ENCODE results near the gene TMPRSS11B.
"Not testable (repeated sequence)": the region's sequence is repeated elsewhere in the genome, so short reads cannot be mapped to it uniquely, and the experiment has no call there.

Gene TMPRSS11B

DNA sequence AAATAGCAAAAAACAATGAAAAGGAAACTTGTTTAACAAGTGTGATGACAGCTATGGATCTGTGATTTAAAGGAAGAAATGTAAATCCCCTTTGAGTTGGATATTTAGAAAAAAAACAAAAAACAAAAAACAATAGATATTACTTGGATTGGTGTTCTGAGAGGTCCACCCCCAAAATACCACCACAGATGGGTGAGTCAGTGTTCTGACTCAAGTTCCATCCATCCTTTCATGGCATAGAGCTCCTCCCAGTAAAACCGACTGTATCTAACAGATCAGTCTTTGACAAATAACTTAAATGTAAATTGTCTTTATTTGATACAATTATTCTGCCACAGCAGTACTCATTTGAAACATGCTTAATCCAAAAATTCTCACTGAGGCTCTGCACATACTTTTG lies 27.4 kb downstream of the TMPRSS11B start:
- peak; percentile 0 for DNase-seq (ENCODE audit: low read depth)

DNA sequence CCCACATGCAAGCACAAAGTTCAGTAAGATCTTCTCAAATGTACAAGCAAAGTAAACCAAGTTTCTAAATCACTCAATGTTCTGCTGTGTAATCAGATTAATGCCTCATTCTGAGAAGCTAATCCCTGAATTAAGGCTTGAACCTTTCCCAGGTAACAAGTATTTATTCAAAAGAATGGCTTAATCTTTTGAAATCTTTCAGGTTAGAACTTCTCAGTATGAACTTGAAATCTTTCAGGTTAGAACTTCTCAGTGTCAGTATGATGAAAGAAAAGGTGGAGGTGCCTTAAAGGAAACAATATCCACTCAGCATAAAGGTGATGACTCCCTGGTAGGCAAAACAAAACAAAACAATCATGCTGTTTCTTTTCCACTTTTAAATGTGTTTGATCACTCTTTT lies 29.0 kb downstream of the TMPRSS11B start:
- DNase-seq (ENCODE audit: low read depth): no peak

DNA sequence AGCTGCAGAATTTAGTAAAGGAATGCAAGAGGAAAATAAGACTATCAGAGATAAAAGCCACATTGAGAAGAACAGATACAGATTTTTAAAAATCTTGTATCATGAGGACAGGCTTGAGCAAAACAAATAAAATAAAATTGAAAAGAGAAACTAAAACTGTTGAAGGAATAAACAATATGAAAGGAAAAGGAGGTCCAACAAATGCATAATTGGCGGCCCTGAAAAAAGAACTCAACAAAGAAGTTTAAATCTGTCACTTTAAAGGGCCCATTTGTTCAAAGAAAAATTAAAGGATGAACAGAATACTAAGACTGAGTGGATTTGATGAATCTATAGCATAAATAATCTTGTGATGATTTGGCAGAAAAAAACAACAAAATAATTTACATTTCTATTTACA lies 36.5 kb downstream of the TMPRSS11B start:
- DNase-seq (ENCODE audit: low read depth): peak; percentile 2

DNA sequence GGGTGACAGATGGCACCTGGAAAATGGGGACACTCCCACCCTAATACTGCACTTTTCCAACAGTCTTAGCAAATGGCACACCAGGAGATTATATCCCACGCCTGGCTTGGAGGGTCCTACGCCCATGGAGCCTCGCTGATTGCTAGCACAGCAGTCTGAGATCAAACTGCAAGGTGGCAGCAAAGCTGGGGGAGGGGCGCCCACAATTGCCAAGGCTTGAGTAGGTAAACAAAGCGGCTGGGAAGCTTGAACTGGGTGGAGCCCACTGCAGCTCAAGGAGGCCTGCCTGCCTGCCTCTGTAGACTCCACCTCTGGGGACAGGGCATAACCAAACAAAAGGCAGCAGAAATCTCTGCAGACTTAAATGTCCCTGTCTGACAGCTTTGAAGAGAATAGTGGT lies 51.2 kb downstream of the TMPRSS11B start:
- not testable (repeated sequence) for DNase-seq (ENCODE audit: low read depth)

DNA sequence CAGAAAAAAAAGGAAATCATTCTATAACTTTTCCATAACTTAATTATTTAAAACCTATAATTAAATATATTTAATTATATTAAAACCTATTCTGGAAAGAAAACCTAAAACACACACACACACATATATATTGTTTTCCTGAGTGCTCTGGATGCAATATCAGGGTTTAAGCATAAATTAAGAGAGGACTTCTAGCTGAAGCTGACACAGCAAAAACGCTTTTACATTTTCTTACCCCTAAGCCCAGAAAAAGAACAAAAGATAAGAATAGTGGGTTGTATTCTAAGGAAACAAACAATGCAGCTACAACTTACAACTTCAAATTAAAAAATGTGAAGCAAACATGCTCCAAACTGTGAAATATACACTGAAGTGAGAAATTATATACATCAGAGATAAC lies 52.3 kb downstream of the TMPRSS11B start:
- no peak for DNase-seq (ENCODE audit: low read depth)

DNA sequence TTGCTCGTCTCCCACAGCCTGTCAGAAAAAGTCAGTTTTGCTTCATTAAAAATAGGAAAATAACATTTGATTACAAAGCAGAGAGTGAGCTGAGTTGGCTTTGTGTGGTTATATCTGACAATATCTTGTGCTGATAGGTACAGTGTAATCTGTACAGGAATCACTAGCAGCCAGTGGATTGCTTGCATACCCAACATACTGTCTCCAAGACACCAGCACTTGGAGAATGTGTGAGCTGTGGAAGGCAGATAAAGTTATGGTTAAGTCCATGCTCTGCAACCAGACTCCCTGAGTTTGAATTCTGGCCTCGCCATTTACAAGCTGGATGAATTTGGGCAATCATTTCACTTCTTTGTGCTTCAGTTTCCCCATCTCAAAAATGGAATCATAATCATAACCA lies 58.3 kb downstream of the TMPRSS11B start:
- no peak for DNase-seq (ENCODE audit: low read depth)

DNA sequence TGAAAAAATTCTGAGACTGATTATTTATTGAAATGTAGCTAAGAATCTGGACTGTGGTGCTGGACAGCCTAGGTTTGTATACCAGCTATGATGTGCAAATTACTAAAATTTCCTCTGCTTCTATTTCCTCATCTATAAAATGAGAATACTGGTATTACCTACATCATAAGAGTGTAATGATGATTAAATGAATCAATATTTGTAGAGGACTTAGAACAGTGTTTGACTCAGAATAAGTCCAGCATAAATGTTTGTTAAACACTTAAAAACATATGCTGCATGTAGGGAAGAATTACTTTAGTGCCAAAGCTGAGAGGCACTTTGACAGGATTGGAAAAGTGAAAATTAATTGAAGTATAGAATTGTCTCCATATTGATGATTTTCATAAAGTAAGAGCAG lies 60.6 kb downstream of the TMPRSS11B start:
- DNase-seq (ENCODE audit: low read depth): no peak

DNA sequence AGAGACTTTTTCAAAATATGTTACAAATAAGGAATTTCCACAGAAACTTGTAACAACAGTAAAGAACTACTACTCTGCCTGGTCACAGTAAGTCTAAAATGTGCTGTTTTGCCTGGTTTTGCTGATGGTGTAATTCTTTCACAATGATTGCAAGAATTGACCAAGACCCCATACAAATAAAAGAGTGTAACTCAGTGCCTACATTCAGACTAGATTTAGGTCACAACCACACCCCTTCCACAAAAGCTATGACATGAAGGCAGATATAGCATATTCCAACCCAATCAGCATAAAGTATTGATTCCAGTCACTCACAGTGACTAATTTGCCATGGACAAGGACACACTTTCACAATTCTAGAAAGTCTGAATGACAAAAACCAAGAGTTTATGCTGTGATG lies 62.1 kb downstream of the TMPRSS11B start:
- DNase-seq (ENCODE audit: low read depth): no peak

DNA sequence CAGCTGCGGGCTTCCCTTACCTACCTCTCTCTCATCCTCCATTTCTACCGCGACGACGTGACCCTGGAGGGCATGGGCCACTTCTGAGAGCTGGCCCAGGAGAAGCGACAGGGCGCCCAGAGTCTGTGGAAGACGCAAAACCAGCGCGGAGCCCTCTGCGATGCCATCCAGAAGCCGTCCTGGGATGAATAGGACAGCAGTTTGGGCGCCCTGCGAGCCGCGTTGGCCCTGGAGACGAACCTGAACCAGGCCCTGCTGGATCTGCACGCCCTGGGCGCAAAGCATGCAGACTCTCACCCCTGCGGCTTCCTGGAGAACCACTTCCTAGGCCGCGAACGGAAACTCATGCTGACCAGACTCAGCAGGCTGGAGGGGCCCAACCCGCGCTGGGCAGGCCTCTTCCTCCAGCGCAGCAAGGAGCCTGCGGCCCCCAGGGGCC lies 63.1 kb downstream of the TMPRSS11B start:
- DNase-seq (ENCODE audit: low read depth): no peak

DNA sequence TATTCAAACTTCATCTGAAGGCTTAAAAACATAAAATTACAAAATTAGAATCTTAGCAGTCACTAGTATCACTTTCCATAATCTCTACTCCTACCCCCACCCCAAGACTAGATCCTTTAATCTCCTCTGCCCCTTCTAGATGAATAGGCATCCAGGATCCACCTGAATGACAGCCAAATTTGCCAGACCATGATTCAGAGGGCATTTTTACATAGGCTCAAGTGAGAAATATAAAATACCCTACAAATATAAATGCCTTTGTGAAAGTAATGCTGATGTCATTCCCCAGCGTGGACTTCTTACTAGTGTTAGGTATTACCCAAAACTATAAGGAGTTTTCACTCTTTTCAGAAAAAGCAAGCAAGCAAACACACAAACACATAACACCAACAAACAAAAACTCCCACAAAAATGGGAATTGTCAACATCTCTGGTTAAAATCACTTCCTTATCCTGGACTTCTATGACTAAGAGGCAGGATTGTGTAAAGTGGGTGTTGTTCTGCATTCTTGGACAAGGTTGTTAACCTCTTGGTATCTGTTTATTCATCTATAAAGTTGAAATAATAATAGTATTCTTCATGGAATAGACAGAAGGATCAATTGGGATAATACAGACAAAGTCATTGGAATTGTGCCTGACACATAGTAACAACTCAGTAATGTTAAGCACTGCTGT lies 64.5 kb downstream of the TMPRSS11B start:
- DNase-seq (ENCODE audit: low read depth): peak; percentile 31

DNA sequence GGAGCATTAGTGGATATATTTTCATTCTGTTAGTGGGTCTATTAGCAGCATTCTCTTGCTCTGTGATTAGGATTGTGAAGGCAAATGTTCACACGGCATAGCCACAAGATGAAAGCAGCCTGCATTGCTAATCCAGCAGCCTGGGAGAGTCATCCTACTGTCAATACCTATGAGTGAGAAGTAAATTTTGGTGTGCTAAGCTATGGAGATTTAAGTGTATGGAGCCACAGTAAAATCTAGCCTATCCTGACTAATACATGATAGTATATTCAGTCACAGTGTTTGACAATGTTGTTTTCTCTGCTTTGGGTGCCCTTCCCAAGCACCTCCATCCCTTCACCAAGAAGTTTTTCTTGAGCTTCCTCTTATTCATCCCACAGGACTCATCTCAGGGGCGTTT lies 68.6 kb downstream of the TMPRSS11B start:
- no peak for DNase-seq (ENCODE audit: low read depth)

All from iris pigment epithelial cell (primary cell).